ENCODE data around the gene ATP13A4. TPM values are rescaled to one million over a fixed set of nuclear protein-coding genes. Genes with fewer than 3 reads are reported as not detected.

ATP13A4 gene
- total and polyA plus RNA-seq, 2 experiments from 2014 or later, result 5.2 to 14.2 TPM

- Histone ChIP-seq H3K27me3 (no peaks in the 10 kb centered on the region), H3K27ac (no peak overlapping the region), H3K4me3 (no peak overlapping the region), H3K9me2 (replicated peaks; ENCODE audit: insufficient read depth) (no peaks in the 10 kb centered on the region), H4K20me1 (ENCODE audit: insufficient read depth, poor library complexity, severe bottlenecking) (no peaks in the 10 kb centered on the region), H3K4me1 (ENCODE audit: insufficient read depth) (no peaks in the 10 kb centered on the region), H3K4me2 (no peak overlapping the region), H3K9me3 (ENCODE audit: low read depth) (no peaks in the 10 kb centered on the region), H3K36me3 (replicated peaks; ENCODE audit: insufficient read depth, low read depth) (no peaks in the 10 kb centered on the region), H2AFZ (no peak overlapping the region), H3K79me2 (no peaks in the 10 kb centered on the region)
- TF ChIP-seq EZH2 (IDR thresholded peaks at IDR 0.05; ENCODE audit: borderline replicate concordance) (no peak), CTCF (IDR thresholded peaks at IDR 0.05; ENCODE audit: poor library complexity) (no peak), EZH2phosphoT487 (IDR thresholded peaks at IDR 0.05; ENCODE audit: low read depth, severe bottlenecking, unreplicated experiment) (no peak)
- WGBS (ENCODE audit: low lambda C conversion rate, missing lambda C conversion rate), result 72% methylated on average over 1 of the region's 1 CpG
- DNase-seq (ENCODE audit: low spot score), result no peak
Measured at GRCh38 chr3:193407688-193408087, 147.0 kb downstream of the ATP13A4 start.

GRCh38 chr3:193407112-193407511 lies 147.6 kb downstream of the ATP13A4 start:
- Histone ChIP-seq H3K4me2 (no peak overlapping the region), H3K36me3 (replicated peaks; ENCODE audit: insufficient read depth, low read depth) (no peaks in the 10 kb centered on the region), H3K27ac (no peak overlapping the region), H3K4me1 (ENCODE audit: insufficient read depth) (no peaks in the 10 kb centered on the region), H4K20me1 (ENCODE audit: insufficient read depth, poor library complexity, severe bottlenecking) (no peaks in the 10 kb centered on the region), H3K9me2 (replicated peaks; ENCODE audit: insufficient read depth) (no peaks in the 10 kb centered on the region), H3K79me2 (no peaks in the 10 kb centered on the region), H3K4me3 (no peak overlapping the region), H2AFZ (no peak overlapping the region), H3K9me3 (ENCODE audit: low read depth) (no peaks in the 10 kb centered on the region), H3K27me3 (no peaks in the 10 kb centered on the region)
- DNase-seq (ENCODE audit: low spot score), result no peak
- TF ChIP-seq EZH2 (IDR thresholded peaks at IDR 0.05; ENCODE audit: borderline replicate concordance), result no peak
- TF ChIP-seq EZH2phosphoT487 (IDR thresholded peaks at IDR 0.05; ENCODE audit: low read depth, severe bottlenecking, unreplicated experiment), result no peak
- TF ChIP-seq CTCF (IDR thresholded peaks at IDR 0.05; ENCODE audit: poor library complexity), result no peak
- WGBS (ENCODE audit: low lambda C conversion rate, missing lambda C conversion rate), result 83% methylated on average over 6 of the region's 6 CpGs

- Histone ChIP-seq H2AFZ (no peak overlapping the region), H4K20me1 (ENCODE audit: insufficient read depth, poor library complexity, severe bottlenecking) (no peaks in the 10 kb centered on the region), H3K4me3 (no peak overlapping the region), H3K27ac (no peak overlapping the region), H3K36me3 (replicated peaks; ENCODE audit: insufficient read depth, low read depth) (no peaks in the 10 kb centered on the region), H3K4me1 (ENCODE audit: insufficient read depth) (no peaks in the 10 kb centered on the region), H3K79me2 (no peaks in the 10 kb centered on the region), H3K9me3 (ENCODE audit: low read depth) (no peaks in the 10 kb centered on the region), H3K4me2 (no peak overlapping the region), H3K9me2 (replicated peaks; ENCODE audit: insufficient read depth) (no peaks in the 10 kb centered on the region), H3K27me3 (no peaks in the 10 kb centered on the region)
- no peak for DNase-seq (ENCODE audit: low spot score)
- TF ChIP-seq EZH2 (IDR thresholded peaks at IDR 0.05; ENCODE audit: borderline replicate concordance), result no peak
- TF ChIP-seq EZH2phosphoT487 (IDR thresholded peaks at IDR 0.05; ENCODE audit: low read depth, severe bottlenecking, unreplicated experiment), result no peak
- no peak for TF ChIP-seq CTCF (IDR thresholded peaks at IDR 0.05; ENCODE audit: poor library complexity)
- WGBS (ENCODE audit: low lambda C conversion rate, missing lambda C conversion rate), result 89% methylated on average over 2 of the region's 2 CpGs
Measured at GRCh38 chr3:193403307-193403706, 151.4 kb downstream of the ATP13A4 start.

- TF ChIP-seq CTCF (IDR thresholded peaks at IDR 0.05; ENCODE audit: poor library complexity) (no peak), EZH2 (IDR thresholded peaks at IDR 0.05; ENCODE audit: borderline replicate concordance) (no peak), EZH2phosphoT487 (IDR thresholded peaks at IDR 0.05; ENCODE audit: low read depth, severe bottlenecking, unreplicated experiment) (no peak)
- Histone ChIP-seq H3K27ac (no peak overlapping the region), H4K20me1 (ENCODE audit: insufficient read depth, poor library complexity, severe bottlenecking) (no peaks in the 10 kb centered on the region)
Measured at GRCh38 chr3:193400304-193400703, 154.4 kb downstream of the ATP13A4 start.

More at GRCh38 chr3:193400304-193400703, 154.4 kb downstream of the ATP13A4 start:
- Histone ChIP-seq H3K4me2 (no peak overlapping the region), H3K4me1 (ENCODE audit: insufficient read depth) (no peaks in the 10 kb centered on the region), H3K4me3 (no peak overlapping the region), H3K9me2 (replicated peaks; ENCODE audit: insufficient read depth) (no peaks in the 10 kb centered on the region), H2AFZ (no peak overlapping the region), H3K9me3 (ENCODE audit: low read depth) (no peaks in the 10 kb centered on the region), H3K36me3 (replicated peaks; ENCODE audit: insufficient read depth, low read depth) (no peaks in the 10 kb centered on the region), H3K27me3 (no peaks in the 10 kb centered on the region), H3K79me2 (no peaks in the 10 kb centered on the region)
- no peak for DNase-seq (ENCODE audit: low spot score)

Measured in hepatocyte (in vitro differentiated cells).